Umbilical cord (tissue), 2 donors: ENCODE results near the gene NCAPG. TPM values are rescaled to one million over a fixed set of nuclear protein-coding genes. Genes with fewer than 3 reads are reported as not detected.
A peak's percentile ranks its signal among the peaks of the same experiment; 100 is the strongest.
"Not testable (repeated sequence)": the region's sequence is repeated elsewhere in the genome, so short reads cannot be mapped to it uniquely, and the experiment has no call there.

Experiments
- DNase-seq: peaks from one replicate; pipeline ENCODE4 v3.0.0-alpha.2; 2015; ENCODE audit warnings: low spot score
- total RNA-seq: library from RNA; depleted of rRNA; stranded (reverse); fragments of >200 nt; gene quantifications from one replicate; pipeline ENCODE4 v1.2.3, GENCODE V29; 2014; ENCODE audit warnings: low replicate concordance; ENCODE audit not compliant: insufficient read depth

Gene NCAPG
- total RNA-seq, 1 donor from 2014 or later, result 10.4 TPM

- no peak for DNase-seq
Measured at GRCh38 chr4:17787315-17787714, 23.5 kb upstream of the NCAPG start.

DNA sequence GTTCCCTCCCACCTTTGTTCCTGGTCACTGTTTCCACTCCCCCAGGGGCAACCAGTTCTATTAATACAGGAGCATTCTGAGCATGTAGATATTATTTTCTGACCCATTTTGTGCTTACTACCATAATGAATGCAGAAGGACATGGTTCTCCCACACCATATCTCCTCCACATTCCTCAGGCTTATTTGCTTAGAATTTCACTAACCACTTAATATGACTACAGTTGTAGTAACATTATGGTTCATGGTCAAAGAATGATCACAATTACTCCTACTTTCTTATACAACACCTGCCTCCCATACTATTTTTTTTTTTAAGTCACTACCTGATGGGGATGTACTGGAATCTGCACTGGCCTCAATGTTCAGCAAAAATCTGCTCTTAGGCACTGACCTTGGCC lies 21.8 kb upstream of the NCAPG start:
- DNase-seq, result no peak

DNA sequence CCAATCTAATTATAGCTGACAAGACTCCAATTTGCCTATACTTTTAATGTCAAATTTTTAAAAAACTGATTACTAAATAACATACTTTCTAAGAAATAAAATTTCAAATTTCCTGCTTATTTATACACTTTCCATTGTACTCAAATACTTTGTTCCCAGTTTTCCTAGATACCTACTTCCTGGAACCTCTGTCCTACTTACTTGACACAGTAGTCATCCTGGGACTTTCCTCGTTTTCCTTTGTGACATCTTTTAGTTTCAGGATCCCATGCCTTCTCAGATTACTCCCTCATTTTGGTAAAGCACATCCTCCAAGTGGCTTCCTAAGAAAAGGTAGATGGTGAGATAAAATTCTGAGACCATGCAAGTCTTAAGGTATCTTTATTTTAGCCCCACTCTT lies 16.0 kb upstream of the NCAPG start:
- DNase-seq, result no peak

DNA sequence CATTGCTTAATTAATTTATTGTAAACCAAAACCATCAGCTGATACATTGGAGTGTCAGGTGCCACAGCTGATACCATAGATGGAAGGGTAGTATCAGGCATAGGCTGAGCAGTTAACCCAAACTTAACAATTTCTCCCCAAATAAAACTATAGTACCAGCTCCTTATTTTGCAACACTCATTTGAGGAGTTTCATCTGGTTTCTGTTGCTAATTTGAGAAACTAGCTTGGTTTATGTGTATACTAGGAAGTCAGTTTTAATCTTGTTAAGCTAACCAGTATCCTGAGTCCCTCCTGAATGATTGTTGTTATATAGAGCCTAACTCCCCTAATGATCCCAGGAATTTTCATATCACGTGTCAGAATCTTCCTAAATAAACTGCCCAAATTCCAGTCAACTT lies 13.0 kb upstream of the NCAPG start:
- DNase-seq, result no peak

GRCh38 chr4:17805580-17806155 lies 5.1 kb upstream of the NCAPG start:
- DNase-seq, result no peak

- no peak for DNase-seq
Measured at GRCh38 chr4:17807446-17807845, 3.3 kb upstream of the NCAPG start.

DNA sequence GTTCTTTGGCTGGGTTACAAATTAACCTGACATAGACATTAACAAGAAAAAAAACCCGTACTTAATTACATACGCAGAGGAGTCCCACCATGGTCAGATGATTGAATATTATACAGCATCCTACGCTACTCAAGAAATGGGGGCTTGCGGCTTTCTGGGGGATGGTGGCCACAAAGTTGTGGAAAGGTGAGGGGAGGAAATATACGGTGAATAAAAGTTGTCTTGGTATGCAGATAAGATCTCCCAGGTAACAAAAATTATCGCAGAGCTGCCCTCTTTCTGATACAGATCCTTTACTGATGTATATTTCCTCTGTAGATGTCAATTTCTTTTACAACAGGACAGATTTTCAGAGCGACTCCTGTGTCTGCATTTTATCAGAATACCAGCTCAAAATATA lies 1.1 kb upstream of the NCAPG start:
- no peak for DNase-seq

- no peak for DNase-seq
Measured at GRCh38 chr4:17811078-17811603, 362 bp downstream of the NCAPG start.

- no peak for DNase-seq
Measured at GRCh38 chr4:17812125-17812524, 1.3 kb downstream of the NCAPG start.

- DNase-seq, result no peak
Measured at GRCh38 chr4:17812801-17813200, 2.0 kb downstream of the NCAPG start.

DNA sequence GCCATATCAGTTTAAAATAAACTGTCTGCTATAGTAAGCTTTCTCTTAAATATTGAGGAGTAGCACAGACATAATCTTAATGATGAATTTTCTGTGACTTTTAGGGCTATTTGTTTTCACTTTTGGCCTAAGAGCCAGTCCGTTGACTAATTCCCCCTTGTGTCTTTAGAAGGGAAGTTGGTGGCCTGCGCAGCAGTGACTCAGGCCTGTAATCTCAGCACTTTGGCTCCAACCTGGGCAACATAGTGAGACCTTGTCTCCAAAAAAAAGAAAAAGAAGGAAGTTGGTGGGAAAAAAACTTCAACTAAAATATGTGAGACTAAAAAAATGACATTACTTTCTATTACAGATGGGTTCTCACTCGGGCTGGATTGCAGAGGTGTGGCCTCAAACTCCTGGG lies 3.4 kb downstream of the NCAPG start:
- no peak for DNase-seq

DNA sequence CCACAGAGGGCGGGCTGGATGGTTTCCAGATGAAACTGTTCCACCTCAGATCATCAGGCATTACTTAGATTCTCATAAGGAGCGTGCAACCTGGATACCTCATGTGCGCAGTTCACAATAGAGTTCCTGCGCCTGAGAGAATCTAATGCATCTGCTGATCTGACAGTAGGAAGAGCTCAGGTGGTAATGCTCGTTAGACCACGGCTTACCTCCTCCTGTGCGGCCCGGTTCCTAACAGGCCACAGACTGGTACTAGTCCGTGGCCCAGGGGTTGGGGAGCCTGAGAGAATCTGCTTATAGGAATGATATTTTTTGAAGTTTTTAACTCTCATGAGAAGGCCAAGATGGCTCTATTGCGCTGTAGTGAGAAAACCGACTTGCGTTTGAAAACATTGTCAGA lies 5.4 kb downstream of the NCAPG start:
- no peak for DNase-seq

GRCh38 chr4:17817027-17817426 lies 6.2 kb downstream of the NCAPG start:
- DNase-seq, result peak; percentile 69

DNA sequence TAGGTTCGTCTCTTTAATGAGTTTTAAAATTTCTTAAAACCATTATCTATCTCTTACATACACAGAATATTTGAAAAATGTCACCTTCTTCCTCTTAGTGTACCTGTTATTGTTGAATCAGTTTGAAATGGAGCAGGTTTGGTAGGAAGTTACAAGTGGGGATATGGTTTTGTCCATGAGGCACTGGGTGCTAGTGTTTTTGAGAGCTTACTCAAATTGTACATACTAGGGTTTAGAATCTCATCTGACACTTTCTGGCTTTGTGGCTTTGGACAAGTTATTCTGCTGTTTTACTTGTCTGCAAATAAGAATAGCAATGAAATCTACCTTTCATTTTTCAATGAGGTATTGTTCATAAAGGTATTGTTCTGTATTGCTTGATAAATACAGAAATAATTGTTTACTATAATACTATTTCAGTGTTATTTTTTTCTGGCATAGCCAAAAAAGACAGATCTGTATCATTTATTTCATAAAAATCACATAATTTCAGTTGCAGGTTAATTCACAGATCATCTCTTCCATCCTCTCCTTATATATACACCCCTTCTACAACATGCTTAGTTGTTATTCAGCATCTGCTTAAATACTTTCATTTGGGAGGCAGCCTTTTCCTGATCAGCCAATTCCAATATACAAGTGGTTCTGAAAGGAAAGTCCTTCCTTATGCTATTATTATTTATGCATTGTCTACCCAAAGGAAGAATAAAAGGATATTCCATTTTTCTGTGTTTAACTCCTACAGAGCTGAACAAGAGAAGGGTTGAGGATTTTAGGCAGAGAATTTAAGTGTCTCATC lies 13.3 kb downstream of the NCAPG start:
- DNase-seq, result no peak

DNA sequence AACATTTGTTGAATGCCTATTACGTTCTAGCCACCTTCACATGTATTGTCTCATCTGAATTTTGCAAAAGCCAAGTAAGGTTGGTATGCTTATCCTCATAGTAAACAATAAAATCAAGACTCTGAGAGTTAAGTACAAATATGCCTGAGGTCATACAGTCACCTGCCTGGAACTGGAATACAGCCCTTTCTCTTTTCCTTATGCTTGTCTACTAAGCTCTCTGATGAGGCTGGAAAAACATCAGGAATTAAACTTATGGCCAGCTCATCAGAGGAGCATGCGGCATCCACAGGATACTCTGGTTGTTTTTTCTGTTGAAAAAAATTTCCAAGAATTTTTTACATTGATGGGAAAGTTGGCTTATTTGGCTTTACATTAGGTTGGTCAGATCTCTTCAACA lies 35.5 kb downstream of the NCAPG start:
- DNase-seq, result no peak

- not testable (repeated sequence) for DNase-seq
Measured at GRCh38 chr4:17850295-17850694, 39.5 kb downstream of the NCAPG start.

- DNase-seq, result no peak
Measured at GRCh38 chr4:17851959-17852358, 41.2 kb downstream of the NCAPG start.

GRCh38 chr4:17854036-17854435 lies 43.3 kb downstream of the NCAPG start:
- DNase-seq, result peak; percentile 80

GRCh38 chr4:17859793-17860406 lies 49.1 kb downstream of the NCAPG start:
- DNase-seq, result no peak

DNA sequence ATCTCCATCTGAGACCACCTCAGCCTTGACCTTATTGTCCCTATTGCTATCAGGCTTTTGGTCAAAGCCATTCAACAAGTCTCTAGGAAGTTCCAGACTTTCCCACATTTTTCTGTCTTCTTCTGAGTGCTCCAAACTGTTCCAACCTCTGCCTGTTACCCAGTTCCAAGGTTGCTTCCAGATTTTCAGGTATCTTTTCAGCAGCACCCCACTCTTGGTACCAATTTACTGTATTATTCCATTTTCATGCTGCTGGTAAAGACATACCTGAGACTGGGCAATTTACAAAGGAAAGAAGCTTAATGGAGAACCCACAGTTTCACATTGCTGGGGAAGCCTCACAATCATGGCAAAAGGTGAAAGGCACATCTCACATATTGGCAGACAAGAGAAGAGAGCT lies 51.1 kb downstream of the NCAPG start:
- not testable (repeated sequence) for DNase-seq

GRCh38 chr4:17865866-17866363 lies 55.1 kb downstream of the NCAPG start:
- no peak for DNase-seq

GRCh38 chr4:17866810-17867209 lies 56.0 kb downstream of the NCAPG start:
- no peak for DNase-seq

DNA sequence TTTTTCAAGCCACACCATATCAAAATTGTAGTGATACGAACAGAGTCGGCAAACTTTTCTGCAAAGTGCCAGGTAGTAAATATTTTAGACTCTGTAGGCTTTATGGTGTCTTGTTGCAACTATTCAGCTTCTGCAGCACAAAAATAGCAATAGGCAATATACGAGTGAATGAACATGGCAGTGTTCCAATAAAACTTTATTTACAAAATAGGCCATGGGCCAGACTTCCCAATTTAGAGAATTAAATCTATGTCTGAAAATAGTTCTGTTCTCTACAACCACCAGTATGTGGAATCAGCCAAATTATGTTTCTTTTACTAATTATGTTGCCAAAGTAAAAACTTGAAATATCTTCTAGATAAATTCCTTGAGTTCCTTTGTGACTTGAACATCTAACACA lies 56.5 kb downstream of the NCAPG start:
- no peak for DNase-seq
